Measurements from ENCODE around the gene CEACAM6. TPM values are rescaled to one million over a fixed set of nuclear protein-coding genes. Genes with fewer than 3 reads are reported as not detected.

The CEACAM6 gene
- total RNA-seq, 4 donors from 2014 or later: 6.8 to 31.9 (median 10.5) TPM; not detected in 1

- peak overlapping the region in 1 of 4 donors; percentile 22 for H3K27ac ChIP-seq
- no peaks in the 10 kb centered on the region for H3K27me3 ChIP-seq
- H3K4me1 ChIP-seq: peaks cover 0 to 10% (median 0%) of the 10 kb centered on the region in 4 donors
- DNase-seq: no peak
- no peak overlapping the region for H3K4me3 ChIP-seq
- H3K36me3 ChIP-seq: no peaks in the 10 kb centered on the region
- no peak for TF ChIP-seq POLR2A (IDR thresholded peaks at IDR 0.05)
- TF ChIP-seq CTCF (IDR thresholded peaks at IDR 0.05): no peak
- no peaks in the 10 kb centered on the region for H3K9me3 ChIP-seq
These were observed 14.7 kb upstream of the CEACAM6 start for GRCh38 chr19:41740415-41741243.

- Histone ChIP-seq H3K36me3 (no peaks in the 10 kb centered on the region), H3K4me1 (peaks cover 0 to 10% (median 0%) of the 10 kb centered on the region in 4 donors), H3K27me3 (no peaks in the 10 kb centered on the region), H3K27ac (no peak overlapping the region), H3K4me3 (no peak overlapping the region), H3K9me3 (no peaks in the 10 kb centered on the region)
- DNase-seq: no peak
- TF ChIP-seq CTCF (IDR thresholded peaks at IDR 0.05): no peak
- TF ChIP-seq POLR2A (IDR thresholded peaks at IDR 0.05): no peak
These were observed 14.1 kb upstream of the CEACAM6 start for GRCh38 chr19:41741244-41741554.

GRCh38 chr19:41744850-41745249, 10.5 kb upstream of the CEACAM6 start:
- Histone ChIP-seq H3K4me3 (no peak overlapping the region), H3K27ac (peak overlapping the region in 3 of 4 donors; percentile 29 to 62 (median 60)), H3K36me3 (no peaks in the 10 kb centered on the region), H3K9me3 (no peaks in the 10 kb centered on the region), H3K27me3 (no peaks in the 10 kb centered on the region), H3K4me1 (peaks cover 0 to 10% (median 0%) of the 10 kb centered on the region in 4 donors)
- TF ChIP-seq POLR2A (IDR thresholded peaks at IDR 0.05) (no peak), CTCF (IDR thresholded peaks at IDR 0.05) (no peak)
- DNase-seq: peak in 1 of 3 donors; percentile 54

- no peak for TF ChIP-seq CTCF (IDR thresholded peaks at IDR 0.05)
- TF ChIP-seq POLR2A (IDR thresholded peaks at IDR 0.05): no peak
- Histone ChIP-seq H3K9me3 (no peaks in the 10 kb centered on the region), H3K27ac (peak overlapping the region in 2 of 4 donors; percentile 60 to 62), H3K4me3 (no peak overlapping the region), H3K27me3 (no peaks in the 10 kb centered on the region), H3K4me1 (peaks cover 0 to 10% (median 0%) of the 10 kb centered on the region in 4 donors), H3K36me3 (no peaks in the 10 kb centered on the region)
- no peak for DNase-seq
These were observed 9.6 kb upstream of the CEACAM6 start for GRCh38 chr19:41745756-41746155.

- Histone ChIP-seq H3K4me3 (no peak overlapping the region), H3K36me3 (no peaks in the 10 kb centered on the region), H3K9me3 (no peaks in the 10 kb centered on the region), H3K4me1 (peaks cover 0 to 10% (median 0%) of the 10 kb centered on the region in 4 donors), H3K27ac (no peak overlapping the region), H3K27me3 (no peaks in the 10 kb centered on the region)
- peak in 4 of 6 experiments; percentile 47 to 87 (median 84) for TF ChIP-seq CTCF (IDR thresholded peaks at IDR 0.05)
- TF ChIP-seq POLR2A (IDR thresholded peaks at IDR 0.05): no peak
- DNase-seq: peak in 2 of 3 donors; percentile 55 to 79
These were observed 8.6 kb upstream of the CEACAM6 start for GRCh38 chr19:41746593-41747227.
